Putamen (tissue), 1 donor: ENCODE measurements around the gene HDAC10.
"Not testable (repeated sequence)": the region's sequence is repeated elsewhere in the genome, so short reads cannot be mapped to it uniquely, and the experiment has no call there.

Source experiments
- DNase-seq: peaks from one replicate; pipeline ENCODE4 v3.0.0-alpha.2; 2016; ENCODE audit warnings: low spot score

HDAC10 gene

GRCh38 chr22:50216055-50216683, 34.9 kb downstream of the HDAC10 start:
- DNase-seq, result no peak

- no peak for DNase-seq
These were observed 35.6 kb downstream of the HDAC10 start for GRCh38 chr22:50215297-50216054.

GRCh38 chr22:50213263-50213662, 37.8 kb downstream of the HDAC10 start:
- no peak for DNase-seq

GRCh38 chr22:50211147-50211546, 39.9 kb downstream of the HDAC10 start:
- no peak for DNase-seq

- no peak for DNase-seq
These were observed 40.5 kb downstream of the HDAC10 start for GRCh38 chr22:50210378-50211139.

- peak; percentile 54 for DNase-seq
These were observed 41.2 kb downstream of the HDAC10 start for GRCh38 chr22:50209893-50210292.

- DNase-seq, result no peak
These were observed 41.8 kb downstream of the HDAC10 start for GRCh38 chr22:50208939-50209892.

- no peak for DNase-seq
These were observed 42.6 kb downstream of the HDAC10 start for GRCh38 chr22:50208430-50208938.

- DNase-seq, result no peak
These were observed 43.5 kb downstream of the HDAC10 start for GRCh38 chr22:50207383-50208140.

- DNase-seq, result no peak
These were observed 44.5 kb downstream of the HDAC10 start for GRCh38 chr22:50206599-50206998.

GRCh38 chr22:50205781-50206569, 45.1 kb downstream of the HDAC10 start:
- DNase-seq, result no peak

- DNase-seq, result not testable (repeated sequence)
These were observed 46.1 kb downstream of the HDAC10 start for GRCh38 chr22:50204998-50205397.

GRCh38 chr22:50204571-50204970, 46.5 kb downstream of the HDAC10 start:
- no peak for DNase-seq

GRCh38 chr22:50203288-50203687, 47.8 kb downstream of the HDAC10 start:
- no peak for DNase-seq

- DNase-seq, result no peak
These were observed 48.9 kb downstream of the HDAC10 start for GRCh38 chr22:50202130-50202666.

GRCh38 chr22:50201191-50202129, 49.6 kb downstream of the HDAC10 start:
- no peak for DNase-seq

GRCh38 chr22:50200461-50201190, 50.4 kb downstream of the HDAC10 start, which contains the start of gene SELENOO:
Gene SELENOO, plus strand, starts transcription at chr22:50201011. Its CDS starts 26 bp downstream, at chr22:50201037.
- peak; percentile 91 for DNase-seq
